ENCODE measurements around the gene SMIM31. TPM values are rescaled to one million over a fixed set of nuclear protein-coding genes. Genes with fewer than 3 reads are reported as not detected.

The SMIM31 gene
- total RNA-seq, 1 experiment from 2014 or later = 1.9 TPM

DNA sequence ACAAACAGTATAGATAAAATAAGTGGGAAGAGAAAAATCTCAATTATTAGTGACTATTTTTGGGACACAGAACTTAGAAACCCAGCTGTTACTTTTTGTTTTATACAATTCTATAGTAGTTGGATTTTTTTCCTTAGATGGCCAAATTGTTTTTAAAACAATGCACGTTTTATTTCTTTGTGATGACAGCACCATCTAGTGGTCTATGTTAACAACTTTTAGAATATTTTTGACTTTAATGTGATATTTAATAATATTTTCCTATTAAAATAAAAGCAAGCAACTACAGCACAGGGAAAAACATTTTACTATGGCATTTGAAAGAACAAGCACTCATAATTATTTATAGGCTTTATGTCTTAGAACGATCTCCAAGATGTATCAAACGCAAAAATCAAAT lies 5.6 kb upstream of the SMIM31 start:
- Mint-ChIP-seq H3K27me3 (ENCODE audit: unreplicated experiment) (peaks cover 24% of the 10 kb centered on the region), H3K4me1 (ENCODE audit: low read depth, unreplicated experiment) (no peaks in the 10 kb centered on the region), H3K4me3 (ENCODE audit: low read depth, unreplicated experiment) (no peak overlapping the region), H3K27ac (ENCODE audit: unreplicated experiment) (no peak overlapping the region), H3K36me3 (ENCODE audit: insufficient read depth, unreplicated experiment) (no peaks in the 10 kb centered on the region), H3K9me3 (ENCODE audit: low read depth, unreplicated experiment) (no peaks in the 10 kb centered on the region)
- intact Hi-C loops (cut with micrococcal nuclease; ENCODE audit: unreplicated experiment) = loop anchor here (5.0 kb wide), 1 partner anchor 1191 kb away; no protein-coding TSS in a partner anchor
- CTCF ChIA-PET = no interaction called here
- DNase-seq = no peak
- no TSS peak for BruUV-seq (replicated peaks)
- TF ChIP-seq, protein P1, sequence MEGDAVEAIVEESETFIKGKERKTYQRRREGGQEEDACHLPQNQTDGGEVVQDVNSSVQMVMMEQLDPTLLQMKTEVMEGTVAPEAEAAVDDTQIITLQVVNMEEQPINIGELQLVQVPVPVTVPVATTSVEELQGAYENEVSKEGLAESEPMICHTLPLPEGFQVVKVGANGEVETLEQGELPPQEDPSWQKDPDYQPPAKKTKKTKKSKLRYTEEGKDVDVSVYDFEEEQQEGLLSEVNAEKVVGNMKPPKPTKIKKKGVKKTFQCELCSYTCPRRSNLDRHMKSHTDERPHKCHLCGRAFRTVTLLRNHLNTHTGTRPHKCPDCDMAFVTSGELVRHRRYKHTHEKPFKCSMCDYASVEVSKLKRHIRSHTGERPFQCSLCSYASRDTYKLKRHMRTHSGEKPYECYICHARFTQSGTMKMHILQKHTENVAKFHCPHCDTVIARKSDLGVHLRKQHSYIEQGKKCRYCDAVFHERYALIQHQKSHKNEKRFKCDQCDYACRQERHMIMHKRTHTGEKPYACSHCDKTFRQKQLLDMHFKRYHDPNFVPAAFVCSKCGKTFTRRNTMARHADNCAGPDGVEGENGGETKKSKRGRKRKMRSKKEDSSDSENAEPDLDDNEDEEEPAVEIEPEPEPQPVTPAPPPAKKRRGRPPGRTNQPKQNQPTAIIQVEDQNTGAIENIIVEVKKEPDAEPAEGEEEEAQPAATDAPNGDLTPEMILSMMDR (IDR thresholded peaks at IDR 0.05; ENCODE audit: unreplicated experiment) = no peak

DNA sequence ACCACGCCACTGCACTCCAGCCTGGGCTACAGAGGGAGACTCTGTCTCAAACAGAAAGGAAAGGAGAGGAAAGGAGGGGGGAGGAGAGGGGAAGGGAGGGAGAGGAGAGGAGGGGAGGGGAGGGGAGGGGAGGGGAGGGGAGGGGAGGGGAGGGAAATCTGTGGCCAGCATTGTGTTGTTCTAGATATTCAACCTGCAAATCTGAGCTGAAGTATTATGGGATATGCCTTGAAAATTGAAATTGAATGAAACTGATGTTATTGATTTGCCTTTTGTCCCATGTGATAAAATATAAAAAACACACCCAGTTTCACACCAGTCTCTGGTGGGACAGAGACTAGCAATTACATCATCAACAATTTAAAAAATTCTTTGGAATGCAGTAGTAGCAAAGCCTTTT lies 1.5 kb downstream of the SMIM31 start:
- no TSS peak for BruUV-seq (replicated peaks)
- no peaks in the 10 kb centered on the region for H3K36me3 Mint-ChIP-seq (ENCODE audit: insufficient read depth, unreplicated experiment)
- TF ChIP-seq, protein P1 (IDR thresholded peaks at IDR 0.05; ENCODE audit: unreplicated experiment) = no peak
- no peak overlapping the region for H3K4me3 Mint-ChIP-seq (ENCODE audit: low read depth, unreplicated experiment)
- H3K27ac Mint-ChIP-seq (ENCODE audit: unreplicated experiment) = no peak overlapping the region
- peaks cover 13% of the 10 kb centered on the region for H3K27me3 Mint-ChIP-seq (ENCODE audit: unreplicated experiment)
- H3K9me3 Mint-ChIP-seq (ENCODE audit: low read depth, unreplicated experiment) = peaks cover 2% of the 10 kb centered on the region
- DNase-seq = no peak
- intact Hi-C loops (cut with micrococcal nuclease; ENCODE audit: unreplicated experiment) = no loop called here
- H3K4me1 Mint-ChIP-seq (ENCODE audit: low read depth, unreplicated experiment) = no peaks in the 10 kb centered on the region
- CTCF ChIA-PET = interaction anchor here (0.6 to 0.8 kb wide), 3 partner anchors 13 to 165 kb away, joined by 3 to 4 read pairs (median 3); no protein-coding TSS in a partner anchor

DNA sequence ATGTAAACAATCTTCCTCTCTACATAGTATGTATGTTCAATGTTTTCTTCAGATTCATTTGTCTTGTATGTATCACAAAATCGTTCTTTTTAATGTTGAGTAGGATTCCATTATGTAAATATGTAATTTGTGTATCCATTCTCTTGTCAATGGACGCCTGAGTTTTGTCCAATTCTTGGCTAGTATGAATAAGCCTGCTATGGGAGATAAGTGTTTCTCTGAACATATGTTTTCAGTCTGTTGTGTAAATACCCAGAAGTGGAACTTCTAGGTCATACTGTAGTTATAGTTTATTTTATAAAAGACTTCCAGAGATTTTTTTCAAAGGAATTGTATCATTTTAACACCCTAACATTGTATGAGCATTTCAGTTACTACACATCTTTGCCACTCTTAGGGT lies 2.8 kb downstream of the SMIM31 start:
- DNase-seq = no peak
- Mint-ChIP-seq H3K27me3 (ENCODE audit: unreplicated experiment) (peaks cover under 1% of the 10 kb centered on the region), H3K4me1 (ENCODE audit: low read depth, unreplicated experiment) (no peaks in the 10 kb centered on the region), H3K4me3 (ENCODE audit: low read depth, unreplicated experiment) (no peak overlapping the region), H3K27ac (ENCODE audit: unreplicated experiment) (no peak overlapping the region), H3K36me3 (ENCODE audit: insufficient read depth, unreplicated experiment) (no peaks in the 10 kb centered on the region), H3K9me3 (ENCODE audit: low read depth, unreplicated experiment) (peaks cover 2% of the 10 kb centered on the region)
- CTCF ChIA-PET = no interaction called here
- TF ChIP-seq, protein P1 (IDR thresholded peaks at IDR 0.05; ENCODE audit: unreplicated experiment) = no peak
- BruUV-seq (replicated peaks) = no TSS peak
- intact Hi-C loops (cut with micrococcal nuclease; ENCODE audit: unreplicated experiment) = no loop called here

DNA sequence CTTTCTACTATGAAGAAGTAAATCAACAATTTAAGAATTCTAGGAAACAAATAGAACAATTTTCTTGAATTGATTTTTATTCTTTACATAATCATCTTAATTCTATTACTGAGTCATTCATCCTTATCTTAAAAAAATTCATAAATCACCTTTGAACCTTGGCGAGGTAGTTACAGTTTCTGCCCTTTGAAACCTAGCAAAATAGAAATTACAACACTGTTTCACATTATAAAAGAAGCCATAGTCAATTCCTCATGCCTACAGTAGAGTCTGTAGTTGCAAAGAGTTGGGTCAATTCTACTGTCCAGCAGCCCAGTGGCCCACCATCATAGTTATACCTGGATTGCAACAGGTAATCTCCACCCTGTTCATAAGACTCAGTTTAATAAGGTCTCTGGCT lies 7.3 kb downstream of the SMIM31 start:
- intact Hi-C loops (cut with micrococcal nuclease; ENCODE audit: unreplicated experiment) = no loop called here
- Mint-ChIP-seq H3K27ac (ENCODE audit: unreplicated experiment) (no peak overlapping the region), H3K4me1 (ENCODE audit: low read depth, unreplicated experiment) (no peaks in the 10 kb centered on the region), H3K9me3 (ENCODE audit: low read depth, unreplicated experiment) (peaks cover 2% of the 10 kb centered on the region), H3K36me3 (ENCODE audit: insufficient read depth, unreplicated experiment) (no peaks in the 10 kb centered on the region), H3K4me3 (ENCODE audit: low read depth, unreplicated experiment) (no peak overlapping the region), H3K27me3 (ENCODE audit: unreplicated experiment) (no peaks in the 10 kb centered on the region)
- BruUV-seq (replicated peaks) = no TSS peak
- CTCF ChIA-PET = no interaction called here
- TF ChIP-seq, protein P1 (IDR thresholded peaks at IDR 0.05; ENCODE audit: unreplicated experiment) = no peak
- no peak for DNase-seq

Data from Calu3 (cell line).